ENCODE data around the gene KCNMB3. TPM values are rescaled to one million over a fixed set of nuclear protein-coding genes. Genes with fewer than 3 reads are reported as not detected.

Gene KCNMB3
- total and polyA plus RNA-seq, 2 of the 8 experiments (the other 6 are each of a cell fraction or from before 2014, with no cell fraction given): 1.7 to 2.0 TPM

- TF ChIP-seq CHD7 (IDR thresholded peaks at IDR 0.05; ENCODE audit: insufficient replicate concordance, low read length) (no peak), TEAD4 (IDR thresholded peaks at IDR 0.05; ENCODE audit: low read depth, low read length) (0 out of 2 replicates have a peak, but pooled peaks have one; percentile 31), CBX5 (IDR thresholded peaks at IDR 0.05; ENCODE audit: low read depth, low read length) (no peak), EP300 (IDR thresholded peaks at IDR 0.05; ENCODE audit: borderline replicate concordance in 1 of 2, low read depth in 2 of 2, low read length in 2 of 2) (no peak), POLR2A (IDR thresholded peaks at IDR 0.05; ENCODE audit: control extremely low read depth in 1 of 2, low read depth in 2 of 2, low read length in 2 of 2) (no peak), TAF1 (IDR thresholded peaks at IDR 0.05; ENCODE audit: low read depth, low read length) (no peak), BCL11A (IDR thresholded peaks at IDR 0.05; ENCODE audit: low read depth in 2 of 2, low read length in 2 of 2) (no peak)
Measured at GRCh38 chr3:179196700-179197099, 54.2 kb downstream of the KCNMB3 start (continued).
